IMR-90 (cell line): Measurements from ENCODE around the gene CORO1C. TPM values are rescaled to one million over a fixed set of nuclear protein-coding genes. Genes with fewer than 3 reads are reported as not detected.

Experiments used
- ATAC-seq: fragments of 200-7000 bp; cut with Tn5 transposase; 2 replicates; pipeline ENCODE4 v1.9.1; 2020; ENCODE audit warnings: low read depth, mild to moderate bottlenecking, moderate library complexity
- BruUV-seq: library from RNA; stranded (reverse); fragments of 400-500 nt; replicated peaks from 2 replicates; lab custom pipeline; 2021; lab: Mats Ljungman, UMichigan
- CTCF ChIA-PET: fragments of 300-600 bp; formaldehyde crosslinking; extraction: SDS; loops from one replicate; lab custom pipeline; 2021; ENCODE audit warnings: antibody characterized with exemption; lab: Yijun Ruan, JAX
- POLR2A ChIA-PET: fragments of 300-600 bp; sonication (Branson Sonifier 250); formaldehyde crosslinking; loops from one replicate; lab custom pipeline; 2022; ENCODE audit warnings: antibody characterized with exemption; ENCODE audit not compliant: unreplicated experiment; lab: Charles Lee
- DNase-seq: peaks from one replicate; pipeline ENCODE4 v3.0.0; 2013
- H2AFZ ChIP-seq: replicated peaks from 2 replicates; pipeline ENCODE3; 2013; ENCODE audit warnings: low read length, mild to moderate bottlenecking; ENCODE audit not compliant: poor library complexity
- H2AK5ac ChIP-seq: 2 replicates; pipeline ENCODE4 v1.6.1; 2013; ENCODE audit warnings: low read depth, low read length, inconsistent platforms
- H2AK9ac ChIP-seq: replicated peaks from 2 replicates; pipeline ENCODE3; 2013; ENCODE audit warnings: mild to moderate bottlenecking, low read depth, low read length, moderate library complexity; ENCODE audit not compliant: poor library complexity
- H2BK120ac ChIP-seq: 2 replicates; pipeline ENCODE4 v1.6.1; 2013; ENCODE audit warnings: low read depth, low read length, inconsistent platforms
- H2BK15ac ChIP-seq: 3 replicates; pipeline ENCODE4 v1.6.1; 2013; ENCODE audit warnings: low read depth, low read length, inconsistent platforms
- H2BK20ac ChIP-seq: 2 replicates; pipeline ENCODE4 v1.6.1; 2013; ENCODE audit warnings: low read depth, mild to moderate bottlenecking, inconsistent platforms, low read length, moderate library complexity
- H2BK5ac ChIP-seq: 2 replicates; pipeline ENCODE4 v1.6.1; 2013; ENCODE audit warnings: mild to moderate bottlenecking, low read depth, low read length, inconsistent platforms; ENCODE audit not compliant: poor library complexity, severe bottlenecking
- H3K14ac ChIP-seq: replicated peaks from 2 replicates; pipeline ENCODE4 v1.6.1; 2013; ENCODE audit warnings: low read depth, low read length, inconsistent platforms
- H3K18ac ChIP-seq: 2 replicates; pipeline ENCODE4 v1.6.1; 2013; ENCODE audit warnings: low read depth, low read length, control low read depth
- H3K23ac ChIP-seq: 2 replicates; pipeline ENCODE4 v1.6.1; 2013; ENCODE audit warnings: low read depth, low read length, inconsistent platforms
- H3K27ac ChIP-seq: 2 replicates; pipeline ENCODE4 v1.5.1; 2013; ENCODE audit warnings: mild to moderate bottlenecking, control low read depth, low read length; ENCODE audit not compliant: insufficient read depth
- H3K27me3 ChIP-seq: 2 replicates; pipeline ENCODE4 v1.6.1; 2013; ENCODE audit warnings: low read length; ENCODE audit not compliant: control insufficient read depth, insufficient read depth
- H3K36me3 ChIP-seq: 2 replicates; pipeline ENCODE4 v1.6.1; 2013; ENCODE audit warnings: low read length, mixed read lengths; ENCODE audit not compliant: control insufficient read depth, insufficient read depth
- H3K4ac ChIP-seq: 2 replicates; pipeline ENCODE4 v1.6.1; 2013; ENCODE audit warnings: low read depth, low read length, inconsistent platforms
- H3K4me1 ChIP-seq: 2 replicates; pipeline ENCODE4 v1.6.1; 2013; ENCODE audit warnings: low read length, mixed read lengths; ENCODE audit not compliant: control insufficient read depth, insufficient read depth
- H3K4me2 ChIP-seq: 2 replicates; pipeline ENCODE4 v1.6.1; 2013; ENCODE audit warnings: low read depth, mild to moderate bottlenecking, control low read depth, low read length, moderate library complexity
- H3K4me3 ChIP-seq: 2 replicates; pipeline ENCODE4 v1.5.1; 2013; ENCODE audit warnings: low read depth, mild to moderate bottlenecking, control low read depth, low read length, moderate library complexity; ENCODE audit not compliant: insufficient read depth
- H3K56ac ChIP-seq: 2 replicates; pipeline ENCODE4 v1.6.1; 2013; ENCODE audit warnings: low read length, inconsistent platforms; ENCODE audit not compliant: insufficient read depth; ENCODE audit errors: extremely low read depth
- H3K79me1 ChIP-seq, 2 experiments: 2 replicates each; pipeline ENCODE4 v1.6.1; 2013; ENCODE audit warnings: low read length in 2 of 2, inconsistent platforms in 1 of 2, low read depth in 1 of 2
- H3K9ac ChIP-seq: 2 replicates; pipeline ENCODE4 v1.6.1; 2013; ENCODE audit warnings: low read depth, low read length, control low read depth
- H3K9me1 ChIP-seq: 2 replicates; pipeline ENCODE4 v1.6.1; 2013; ENCODE audit warnings: low read length, inconsistent platforms; ENCODE audit not compliant: insufficient read depth
- H3K9me3 ChIP-seq: 2 replicates; pipeline ENCODE4 v1.6.1; 2013; ENCODE audit warnings: low read length; ENCODE audit not compliant: control insufficient read depth, insufficient read depth
- H4K20me1 ChIP-seq: 2 replicates; pipeline ENCODE4 v1.6.1; 2013; ENCODE audit warnings: low read length, inconsistent platforms; ENCODE audit not compliant: insufficient read depth
- H4K5ac ChIP-seq: 2 replicates; pipeline ENCODE4 v1.6.1; 2013; ENCODE audit warnings: mild to moderate bottlenecking, low read depth, low read length, control low read depth
- H4K8ac ChIP-seq, 2 experiments: 2 replicates each; pipeline ENCODE4 v1.6.1; 2013; ENCODE audit warnings: low read depth in 2 of 2, low read length in 2 of 2, control low read depth in 1 of 2, inconsistent platforms in 1 of 2
- H4K91ac ChIP-seq: 2 replicates; pipeline ENCODE4 v1.6.1; 2013; ENCODE audit warnings: low read depth, low read length, inconsistent platforms; ENCODE audit not compliant: insufficient read depth
- MXI1 ChIP-seq: IDR thresholded peaks from 2 replicates; pipeline ENCODE4 v1.6.1; 2012; ENCODE audit warnings: low read depth, mild to moderate bottlenecking, low read length, moderate library complexity, borderline replicate concordance
- POLR2A ChIP-seq: IDR thresholded peaks from 2 replicates; pipeline ENCODE4 v1.6.1; 2012; ENCODE audit warnings: mild to moderate bottlenecking, low read depth, low read length
- WGBS, 2 experiments: methylation state at CpG; one replicate each; pipeline versions ENCODE4 v1.1.5 to v1.1.7; 2013; ENCODE audit warnings: missing lambda C conversion rate in 2 of 2; ENCODE audit not compliant: insufficient read length in 1 of 2; ENCODE audit errors: extremely low coverage in 2 of 2; 5-methylcytosine and 5-hydroxymethylcytosine counted together
- dilution Hi-C: fragments of 300-500 bp; cut with HindIII; formaldehyde crosslinking; loops from one replicate; pipeline ENCODE4 v1.14.3; 2018; ENCODE audit warnings: low sequenced_read_pairs; ENCODE audit not compliant: unreplicated experiment
- in situ Hi-C: fragments of 300-500 bp; cut with MboI; formaldehyde crosslinking; loops from 3 replicates; pipeline ENCODE4 v1.14.3; 2019; ENCODE audit warnings: low sequenced_read_pairs, inconsistent platforms, mixed read lengths
- intact Hi-C: fragments of 100-400 bp; cut with micrococcal nuclease; formaldehyde crosslinking; loops from 2 replicates; pipeline ENCODE4 v1.10.0; 2022
- polyA plus RNA-seq, 3 experiments: library from polyadenylated mRNA; depleted of rRNA; stranded (reverse); fragments of >200 nt; gene quantifications; 2 replicates each; pipeline ENCODE4 v1.2.3, GENCODE V29; 2012; ENCODE audit warnings: low replicate concordance in 1 of 3
- total RNA-seq: library from RNA; depleted of rRNA; stranded (reverse); fragments of >200 nt; gene quantifications from 2 replicates; pipeline ENCODE4 v1.2.3, GENCODE V29; 2012

The CORO1C gene
- total and polyA plus RNA-seq, 2 of the 4 experiments (the other 2 are of a cell fraction), result 675 to 1,100 TPM

DNA sequence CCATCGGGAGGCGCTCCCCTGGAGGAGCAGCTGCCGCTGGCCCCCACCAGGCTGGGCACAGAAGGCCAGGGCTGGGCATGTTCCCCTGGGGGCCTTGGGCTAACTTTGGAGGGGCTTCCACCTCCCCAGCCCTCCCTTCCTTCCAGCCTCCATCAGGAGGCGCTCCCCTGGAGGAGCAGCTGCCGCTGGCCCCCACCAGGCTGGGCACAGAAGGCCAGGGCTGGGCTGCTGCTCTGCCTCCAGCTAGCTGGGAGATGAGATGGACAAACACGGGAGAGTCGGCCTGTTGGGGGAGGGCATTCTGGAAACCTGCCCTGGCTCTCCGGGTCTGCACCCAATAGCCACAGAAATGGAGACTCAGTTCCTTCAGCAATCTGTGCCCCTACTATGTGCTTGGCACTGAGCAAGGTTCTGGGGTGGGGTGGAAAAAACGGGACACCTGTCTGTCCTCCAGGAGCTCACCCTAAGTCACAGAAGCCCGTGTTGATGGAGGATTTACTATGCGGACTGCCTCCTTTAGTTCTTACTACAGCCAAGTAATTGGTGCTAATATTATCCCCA, 39.0 kb upstream of the CORO1C start:
- Histone ChIP-seq H3K56ac (no peak overlapping the region), H3K79me1 (no peaks in the 10 kb centered on the region; a peak in 1 of 4 replicates), H4K91ac (no peak overlapping the region), H3K27ac (no peak overlapping the region), H3K4me3 (no peak overlapping the region), H3K18ac (no peak overlapping the region), H3K4me1 (peaks cover 8% of the 10 kb centered on the region; the same call in 1 of the 2 replicates), H3K36me3 (no peaks in the 10 kb centered on the region), H3K9me3 (no peaks in the 10 kb centered on the region), H3K4me2 (no peak overlapping the region), H4K8ac (no peak overlapping the region), H3K27me3 (peaks cover 3% of the 10 kb centered on the region; the same call in 1 of the 2 replicates), H3K4ac (no peak overlapping the region), H3K14ac (no peak overlapping the region), H2BK20ac (no peak overlapping the region), H2AK9ac (no peak overlapping the region), H2BK15ac (no peak overlapping the region), H3K9ac (no peak overlapping the region), H4K20me1 (no peaks in the 10 kb centered on the region; the same call in 1 of the 2 replicates), H2AK5ac (no peak overlapping the region), H2BK120ac (no peak overlapping the region), H2AFZ (no peak overlapping the region), H4K5ac (no peak overlapping the region), H2BK5ac (no peak overlapping the region), H3K9me1 (peaks cover 15% of the 10 kb centered on the region), H3K23ac (no peak overlapping the region)
- ChIA-PET CTCF (no interaction called here), POLR2A (no interaction called here)
- no peak for ATAC-seq
- no peak for DNase-seq
- intact Hi-C loops, result no loop called here
- dilution Hi-C loops, result no loop called here
- no TSS peak for BruUV-seq
- no CpG with 5 or more reads among the region's 11 CpGs for WGBS, 2 experiments
- TF ChIP-seq POLR2A (no peak), MXI1 (no peak)
- in situ Hi-C loops, result loop anchor here (5.0 kb wide), 1 partner anchor 33 kb away; no protein-coding TSS in a partner anchor
